DMS114 treated with DMSO at 0.1 percent for 48 hours (cell line): ENCODE results near the gene PRAMEF7.
A peak's percentile ranks its signal among the peaks of the same experiment; 100 is the strongest.
"Not testable (repeated sequence)": the region's sequence is repeated elsewhere in the genome, so short reads cannot be mapped to it uniquely, and the experiment has no call there.

Experiments used
- DNase-seq: peaks from one replicate; lab custom pipeline; 2025; ENCODE audit not compliant: unreplicated experiment; lab: John Stamatoyannopoulos, UW

The PRAMEF7 gene

DNA sequence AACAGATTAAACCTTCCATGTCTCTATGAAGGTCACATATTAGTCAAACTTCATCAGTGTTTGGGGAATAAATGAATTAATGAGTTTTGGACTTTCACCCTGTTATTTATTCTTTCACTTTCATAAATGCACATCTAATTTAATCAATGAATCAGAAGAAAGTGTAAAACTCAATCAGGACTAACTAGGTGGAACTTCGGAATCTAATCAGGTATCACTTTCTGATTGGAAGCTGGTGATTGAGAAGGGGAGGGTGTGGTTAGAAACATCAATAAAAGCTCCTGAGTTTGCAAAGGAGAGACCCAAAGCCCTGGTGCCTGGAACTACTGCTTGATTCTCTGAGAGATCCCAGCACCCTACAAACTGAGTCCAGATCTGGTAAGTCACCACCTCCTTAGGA is at the start of gene PRAMEF7:
Gene PRAMEF7, plus strand, starts transcription at position 301 of the 400 bp plus-strand sequence. CDS start 1,083 bp downstream, outside the sequence.
- not testable (repeated sequence) for DNase-seq

DNA sequence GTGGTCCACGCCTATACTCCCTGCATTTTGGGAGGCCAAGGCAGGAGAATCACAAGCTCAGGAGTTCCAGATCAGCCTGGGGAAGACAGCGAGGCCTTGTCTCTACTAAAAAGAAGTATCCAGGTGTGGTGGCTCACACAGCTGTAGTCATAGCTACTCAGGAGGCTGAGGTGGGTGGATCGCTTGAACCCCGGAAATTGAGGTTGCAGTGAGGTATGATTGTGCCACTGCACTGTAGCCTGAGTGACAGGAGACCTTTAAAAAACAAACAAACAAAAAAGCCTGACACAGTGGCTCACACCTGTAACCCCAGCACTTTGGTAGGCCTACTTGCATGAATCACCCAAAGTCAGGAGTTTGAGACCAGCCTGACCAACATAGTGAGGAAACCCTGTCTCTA is 38.0 kb upstream of the PRAMEF7 start:
- DNase-seq, result not testable (repeated sequence)

DNA sequence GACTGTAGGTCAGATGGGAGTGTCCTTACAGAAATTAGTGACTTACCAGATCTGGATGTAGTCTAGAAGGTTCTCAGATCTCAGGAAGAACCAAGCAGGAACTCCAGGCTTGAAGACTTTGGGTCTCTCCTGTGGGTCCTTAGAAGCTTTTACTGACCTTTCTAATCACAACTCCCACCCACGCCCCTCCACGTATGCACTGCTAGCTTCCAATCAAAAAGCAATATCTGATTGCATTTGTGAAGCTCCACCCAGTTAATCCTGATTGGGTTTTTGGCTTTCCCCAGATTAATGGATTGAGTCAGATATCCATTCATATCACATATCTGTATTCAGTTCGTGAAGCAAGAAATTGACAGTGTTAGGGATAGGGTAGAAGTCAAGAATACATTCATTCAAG is 30.3 kb upstream of the PRAMEF7 start, which contains the start of gene PRAMEF4:
Gene PRAMEF4, minus strand, starts transcription at position 101 of the 400 bp plus-strand sequence. CDS start 2,807 bp downstream, outside the sequence.
- DNase-seq, result not testable (repeated sequence)

DNA sequence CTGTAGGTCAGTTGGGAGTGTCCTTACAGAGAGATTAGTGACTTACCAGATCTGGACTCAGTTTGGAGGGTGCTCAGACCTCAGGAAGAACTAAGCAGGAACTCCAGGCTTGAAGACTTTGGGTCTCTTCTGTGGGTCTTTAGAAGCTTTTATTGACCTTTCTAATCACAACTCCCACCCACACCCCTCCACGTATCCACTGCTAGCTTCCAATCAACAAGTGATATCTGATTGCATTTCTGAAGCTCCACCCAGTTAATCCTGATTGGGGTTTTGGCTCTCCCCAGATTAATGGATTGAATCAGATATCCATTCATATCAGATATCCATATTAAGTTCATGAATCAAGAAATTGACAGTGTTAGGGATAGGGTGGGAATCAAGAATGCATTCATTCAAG is 18.2 kb upstream of the PRAMEF7 start, which contains the start of gene PRAMEF10:
Gene PRAMEF10, minus strand, starts transcription at position 101 of the 400 bp plus-strand sequence. CDS start 2,423 bp downstream, outside the sequence.
- DNase-seq, result not testable (repeated sequence)

DNA sequence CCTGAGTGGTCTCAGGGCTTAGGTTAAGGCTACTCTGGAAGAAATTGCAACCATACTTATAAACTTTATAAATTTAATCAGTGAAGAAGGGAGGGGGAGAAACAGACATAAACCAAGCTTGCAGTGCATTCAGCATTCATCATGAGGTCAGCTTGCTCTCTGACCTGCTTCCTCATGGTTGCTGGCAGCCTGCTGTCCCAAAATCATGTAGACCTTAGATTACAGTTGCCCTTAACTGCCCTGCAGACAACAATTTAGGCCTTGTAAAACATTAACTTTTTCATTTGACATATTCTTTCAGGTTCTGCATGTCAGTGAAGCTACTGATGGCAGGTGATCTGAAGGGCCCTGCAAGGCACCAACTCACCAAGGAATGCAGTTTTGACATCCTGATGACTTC is 17.2 kb upstream of the PRAMEF7 start:
- not testable (repeated sequence) for DNase-seq

DNA sequence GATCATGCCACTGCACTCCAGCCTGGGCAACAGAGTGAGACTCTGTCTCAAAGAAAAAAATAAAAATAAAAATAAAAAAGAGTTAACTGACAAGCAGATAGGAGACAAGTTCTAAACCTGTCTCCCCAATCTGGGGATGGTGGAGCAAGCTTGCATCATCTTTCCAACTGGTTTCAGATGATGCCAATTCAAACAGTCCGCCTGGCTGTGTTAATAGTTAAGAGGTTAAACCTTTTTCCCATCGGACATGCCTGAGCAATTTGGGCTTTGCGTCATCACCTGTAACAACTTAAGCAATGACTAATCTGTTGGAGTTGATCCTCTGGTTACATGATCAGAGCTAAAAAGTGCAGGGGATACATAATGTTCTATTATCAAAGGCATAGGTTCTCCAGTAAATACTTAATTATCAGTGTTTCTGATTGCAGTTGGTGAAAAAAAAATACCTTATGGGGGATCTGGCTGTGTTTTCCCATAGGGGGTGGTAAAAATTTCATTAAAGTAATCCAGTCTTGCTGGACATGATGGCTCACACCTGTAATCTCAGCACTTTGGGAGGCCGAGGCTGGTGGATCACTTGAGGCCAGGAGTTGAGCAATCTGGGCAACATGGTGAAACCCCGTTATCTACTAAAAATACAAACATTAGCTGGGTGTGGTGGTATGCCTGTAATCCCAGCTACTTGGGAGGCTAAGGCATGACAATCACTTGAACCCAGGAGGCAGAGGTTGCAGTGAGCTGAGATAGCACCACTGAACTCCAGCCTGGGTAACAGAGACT is 12.4 kb upstream of the PRAMEF7 start:
- DNase-seq, result not testable (repeated sequence)

DNA sequence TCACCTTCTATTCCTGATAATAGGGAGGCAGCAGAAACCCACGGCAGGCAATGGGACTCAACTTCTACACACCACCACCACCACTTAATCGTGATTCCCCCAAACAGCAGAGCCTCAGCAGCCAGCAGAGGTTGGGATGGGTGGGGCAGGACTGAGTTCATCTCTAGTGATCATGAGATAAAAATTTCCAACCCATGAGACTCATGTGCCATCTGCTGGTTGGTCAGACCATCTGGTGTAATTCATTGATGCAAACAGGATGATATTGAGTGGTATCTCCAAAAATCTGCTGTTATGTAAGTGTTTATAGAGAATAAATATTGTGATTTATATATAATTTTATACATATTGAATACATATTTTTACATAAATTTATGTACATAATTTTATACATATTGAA is 5.3 kb downstream of the PRAMEF7 start:
- DNase-seq, result peak; percentile 2

DNA sequence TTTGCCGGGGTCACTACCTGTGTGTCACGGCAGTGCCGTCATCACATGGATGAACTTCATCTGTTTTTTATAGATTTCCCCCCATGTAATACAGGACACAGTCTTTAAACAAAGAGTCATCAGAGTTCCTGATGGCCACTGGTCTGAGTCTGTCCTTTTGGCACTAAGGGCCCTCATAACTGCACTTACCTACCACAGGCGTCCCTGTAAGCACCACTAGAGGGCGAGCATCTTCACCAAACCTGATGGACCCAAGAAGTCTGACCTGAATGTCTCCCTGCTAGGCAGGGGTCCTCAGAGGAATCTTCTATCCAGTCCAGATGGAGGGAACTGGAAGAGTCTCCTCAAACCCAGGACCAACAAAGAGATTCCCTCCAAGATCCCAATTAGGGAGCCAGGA is 8.0 kb downstream of the PRAMEF7 start:
- not testable (repeated sequence) for DNase-seq

DNA sequence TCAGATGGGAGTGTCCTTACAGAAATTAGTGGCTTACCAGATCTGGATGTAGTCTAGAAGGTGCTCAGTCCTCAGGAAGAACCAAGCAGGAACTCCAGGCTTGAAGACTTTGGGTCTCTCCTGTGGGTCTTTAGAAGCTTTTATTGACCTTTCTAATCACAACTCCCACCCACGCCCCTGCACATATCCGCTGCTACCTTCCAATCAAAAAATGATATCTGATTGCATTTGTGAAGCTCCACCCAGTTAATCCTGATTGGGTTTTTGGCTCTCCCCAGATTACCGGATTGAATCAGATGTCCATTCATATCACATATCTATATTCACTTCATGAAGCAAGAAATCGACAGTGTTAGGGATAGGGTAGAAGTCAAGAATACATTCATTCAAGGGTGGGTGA is 31.1 kb downstream of the PRAMEF7 start, which contains the start of gene PRAMEF6:
Gene PRAMEF6, minus strand, starts transcription at position 101 of the 400 bp plus-strand sequence. CDS start 5,062 bp downstream, outside the sequence.
- not testable (repeated sequence) for DNase-seq
